Chondrocyte (in vitro differentiated cells): Measurements from ENCODE around the gene DGKI. TPM values are rescaled to one million over a fixed set of nuclear protein-coding genes. Genes with fewer than 3 reads are reported as not detected.

ENCODE experiments used
- DNase-seq: peaks from one replicate; pipeline ENCODE4 v3.0.0; 2021; ENCODE audit warnings: mixed read lengths, low spot score
- H3K27ac Mint-ChIP-seq: one replicate; pipeline ENCODE4 v1.8.0; 2021; ENCODE audit warnings: mild to moderate bottlenecking, moderate library complexity, mixed read lengths; ENCODE audit not compliant: unreplicated experiment
- H3K27me3 Mint-ChIP-seq: 2 replicates; pipeline ENCODE4 v1.8.0; 2021; ENCODE audit warnings: low read depth, mixed read lengths
- H3K36me3 Mint-ChIP-seq: 2 replicates; pipeline ENCODE4 v1.8.0; 2021; ENCODE audit warnings: low read depth, mixed read lengths
- H3K4me1 Mint-ChIP-seq: 2 replicates; pipeline ENCODE4 v1.8.0; 2021; ENCODE audit warnings: low read depth, mild to moderate bottlenecking, mixed read lengths
- H3K4me3 Mint-ChIP-seq: one replicate; pipeline ENCODE4 v1.8.0; 2021; ENCODE audit warnings: mild to moderate bottlenecking, moderate library complexity, mixed read lengths; ENCODE audit not compliant: unreplicated experiment
- H3K9me3 Mint-ChIP-seq: 2 replicates; pipeline ENCODE4 v1.8.0; 2021; ENCODE audit warnings: low read depth, mixed read lengths
- total RNA-seq: library from RNA; stranded (reverse); gene quantifications from 3 replicates; pipeline ENCODE4 v1.2.1, GENCODE V29; 2021
- TF ChIP-seq, protein P1 (sequence below): fragments of 200-600 bp; sonication (generic); IDR thresholded peaks from 2 replicates; pipeline ENCODE4 v1.5.0; 2021; ENCODE audit warnings: antibody characterized with exemption, mild to moderate bottlenecking, moderate library complexity

The DGKI gene
- total RNA-seq, 1 donor from 2014 or later, result 15.3 TPM

DNA sequence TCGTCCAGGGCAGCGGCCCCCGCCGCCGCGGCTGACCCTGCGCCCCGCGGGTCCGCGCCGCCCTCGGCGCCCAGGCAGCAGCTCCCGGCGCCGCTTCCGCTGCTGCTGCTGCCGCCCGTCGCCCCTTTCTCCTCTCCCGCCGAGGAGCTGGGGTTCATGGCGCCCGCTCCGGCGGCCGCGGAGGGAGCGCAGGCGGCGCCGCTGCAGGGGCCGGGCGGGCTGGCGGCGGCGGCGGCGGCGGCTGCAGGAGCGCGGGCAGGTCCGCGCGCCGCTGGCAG lies 286 bp downstream of the DGKI start:
- Mint-ChIP-seq H3K27ac (no peak overlapping the region), H3K9me3 (no peaks in the 10 kb centered on the region), H3K36me3 (peaks cover 14% of the 10 kb centered on the region), H3K27me3 (no peaks in the 10 kb centered on the region), H3K4me3 (no peak overlapping the region), H3K4me1 (peaks cover 60% of the 10 kb centered on the region)
- TF ChIP-seq, protein P1, sequence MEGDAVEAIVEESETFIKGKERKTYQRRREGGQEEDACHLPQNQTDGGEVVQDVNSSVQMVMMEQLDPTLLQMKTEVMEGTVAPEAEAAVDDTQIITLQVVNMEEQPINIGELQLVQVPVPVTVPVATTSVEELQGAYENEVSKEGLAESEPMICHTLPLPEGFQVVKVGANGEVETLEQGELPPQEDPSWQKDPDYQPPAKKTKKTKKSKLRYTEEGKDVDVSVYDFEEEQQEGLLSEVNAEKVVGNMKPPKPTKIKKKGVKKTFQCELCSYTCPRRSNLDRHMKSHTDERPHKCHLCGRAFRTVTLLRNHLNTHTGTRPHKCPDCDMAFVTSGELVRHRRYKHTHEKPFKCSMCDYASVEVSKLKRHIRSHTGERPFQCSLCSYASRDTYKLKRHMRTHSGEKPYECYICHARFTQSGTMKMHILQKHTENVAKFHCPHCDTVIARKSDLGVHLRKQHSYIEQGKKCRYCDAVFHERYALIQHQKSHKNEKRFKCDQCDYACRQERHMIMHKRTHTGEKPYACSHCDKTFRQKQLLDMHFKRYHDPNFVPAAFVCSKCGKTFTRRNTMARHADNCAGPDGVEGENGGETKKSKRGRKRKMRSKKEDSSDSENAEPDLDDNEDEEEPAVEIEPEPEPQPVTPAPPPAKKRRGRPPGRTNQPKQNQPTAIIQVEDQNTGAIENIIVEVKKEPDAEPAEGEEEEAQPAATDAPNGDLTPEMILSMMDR, result no peak
- no peak for DNase-seq

DNA sequence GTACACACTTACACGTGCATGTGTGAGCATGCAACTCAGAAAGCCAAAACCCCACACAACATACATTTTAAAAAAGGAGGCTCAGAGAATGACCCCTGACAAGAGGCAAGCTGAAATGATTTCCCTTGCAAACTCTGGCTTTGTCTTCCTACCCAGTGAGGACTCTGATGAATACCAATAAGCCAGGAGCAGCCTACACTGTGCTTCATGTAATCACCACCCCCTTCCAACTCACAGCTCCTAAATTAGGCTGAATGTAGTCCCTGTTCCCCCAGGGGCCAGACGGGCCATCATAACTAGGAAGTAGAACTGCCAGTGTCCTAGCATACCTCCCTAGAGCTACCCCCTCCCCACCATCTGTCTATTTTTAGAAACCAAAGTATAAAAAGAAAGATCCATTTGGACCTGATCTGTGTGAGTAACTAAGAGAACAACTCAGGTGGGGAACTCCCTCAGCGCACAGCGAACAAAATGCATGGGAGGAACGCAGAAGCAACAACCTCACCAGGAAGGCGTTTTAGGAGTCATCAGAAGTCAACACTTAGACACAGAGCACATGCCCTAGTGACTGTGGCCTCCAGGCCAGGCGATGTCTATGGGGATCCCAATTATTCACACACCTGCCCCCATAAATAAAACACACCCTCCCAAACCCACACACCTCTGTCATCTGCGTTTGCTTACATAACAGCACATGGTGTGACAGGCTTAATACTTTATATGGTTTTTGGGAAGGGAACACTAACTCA lies 1.9 kb downstream of the DGKI start:
- Mint-ChIP-seq H3K4me1 (peaks cover 51% of the 10 kb centered on the region), H3K36me3 (peaks cover 12% of the 10 kb centered on the region), H3K27me3 (no peaks in the 10 kb centered on the region), H3K9me3 (no peaks in the 10 kb centered on the region), H3K27ac (peak overlapping the region; percentile 68), H3K4me3 (no peak overlapping the region)
- no peak for DNase-seq
- TF ChIP-seq, protein P1, result no peak

DNA sequence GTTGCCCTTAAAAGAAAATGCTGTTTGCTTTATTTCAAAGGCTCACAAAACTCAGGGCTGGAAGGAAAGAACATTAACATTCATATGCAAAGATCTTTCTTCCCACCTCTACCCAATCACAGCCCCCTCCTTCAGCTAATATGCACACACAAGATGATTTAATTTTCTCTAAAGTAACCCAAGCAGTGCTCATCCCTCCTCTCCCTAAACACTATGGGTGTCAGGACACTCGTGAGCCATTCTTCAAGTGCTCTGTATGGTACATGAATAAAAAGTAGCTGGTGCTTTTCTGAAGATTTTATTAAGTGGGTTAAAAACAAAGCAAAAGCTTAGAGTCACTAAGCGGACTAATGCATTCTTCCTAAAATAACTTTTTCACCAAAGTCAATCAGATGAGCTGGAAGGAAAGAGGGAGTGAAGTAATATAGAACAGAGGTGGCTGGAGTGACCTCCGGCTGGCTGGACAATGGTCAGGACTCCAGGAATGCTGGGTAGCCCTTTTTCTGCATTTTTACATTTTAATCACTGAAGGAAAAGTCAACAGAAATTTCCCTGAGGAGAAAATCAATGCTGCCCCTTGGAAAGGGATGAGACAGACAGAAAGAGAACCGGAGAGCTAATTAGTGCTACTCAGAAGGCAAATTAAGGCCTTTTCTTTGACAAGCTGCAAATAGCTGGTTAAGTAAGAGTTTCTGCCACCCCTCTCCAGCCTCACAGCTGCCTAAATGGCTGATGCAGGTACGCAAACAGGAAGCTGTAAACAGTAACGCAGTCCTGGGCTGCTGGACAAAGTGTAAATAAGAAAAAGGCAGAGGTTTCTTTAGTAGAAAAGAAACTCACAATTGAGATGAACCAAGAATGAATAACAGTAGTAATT lies 6.6 kb downstream of the DGKI start:
- peaks cover 16% of the 10 kb centered on the region for H3K36me3 Mint-ChIP-seq
- H3K27ac Mint-ChIP-seq, result peak overlapping the region; percentile 76
- H3K27me3 Mint-ChIP-seq, result no peaks in the 10 kb centered on the region
- TF ChIP-seq, protein P1, result no peak
- DNase-seq, result no peak
- no peaks in the 10 kb centered on the region for H3K9me3 Mint-ChIP-seq
- H3K4me3 Mint-ChIP-seq, result no peak overlapping the region
- H3K4me1 Mint-ChIP-seq, result peaks cover 65% of the 10 kb centered on the region

DNA sequence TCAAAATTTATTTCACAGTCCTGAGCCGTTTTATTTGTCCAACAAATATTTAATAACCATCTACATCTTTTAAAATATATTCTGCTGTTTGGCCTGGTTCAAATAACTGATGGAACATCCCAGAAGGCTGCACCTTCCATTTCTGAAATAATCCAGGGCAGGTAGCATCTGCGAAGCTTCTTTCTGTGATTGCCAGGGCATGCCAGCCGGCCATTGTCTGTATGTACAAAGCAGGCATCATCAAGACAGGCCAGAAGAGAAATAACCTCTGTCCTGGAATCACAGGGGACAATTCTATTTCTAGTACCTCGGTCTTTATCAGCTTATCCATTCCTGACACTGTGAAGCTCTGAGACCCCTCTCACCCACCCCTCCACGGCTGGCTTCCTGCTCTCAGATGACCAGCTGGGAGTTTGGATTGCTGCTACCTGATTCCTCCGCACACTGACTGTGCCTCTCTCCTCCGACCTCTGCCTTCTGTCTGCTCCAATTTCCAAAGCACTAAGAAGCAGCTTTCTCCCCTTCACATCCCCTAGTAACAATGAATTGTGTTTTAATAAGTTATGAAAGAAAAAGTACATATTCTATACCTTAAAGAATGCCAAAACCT lies 8.0 kb downstream of the DGKI start:
- Mint-ChIP-seq H3K27me3 (no peaks in the 10 kb centered on the region), H3K4me1 (peaks cover 62% of the 10 kb centered on the region), H3K4me3 (no peak overlapping the region), H3K36me3 (peaks cover 19% of the 10 kb centered on the region), H3K27ac (peak overlapping the region; percentile 43), H3K9me3 (no peaks in the 10 kb centered on the region)
- TF ChIP-seq, protein P1, result no peak
- DNase-seq, result no peak

DNA sequence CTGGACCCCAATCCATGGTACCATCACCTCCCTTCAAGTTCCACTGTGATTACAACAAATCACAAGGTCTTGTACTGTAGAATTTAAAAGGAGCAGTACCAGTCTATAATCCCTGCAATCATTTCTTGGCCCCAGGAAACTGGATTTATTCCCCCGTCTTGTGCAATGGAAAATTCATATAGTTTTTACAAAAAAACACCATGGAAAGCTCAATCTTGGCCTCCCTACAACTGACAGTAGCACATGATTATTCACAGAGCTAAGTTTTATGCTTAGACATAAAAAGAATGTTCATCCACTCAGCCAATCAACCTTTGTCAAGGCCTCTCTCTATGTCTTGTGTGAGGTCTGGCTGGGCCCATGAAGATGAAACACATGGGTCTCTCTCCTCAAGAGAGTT lies 10.2 kb downstream of the DGKI start:
- H3K27ac Mint-ChIP-seq, result peak overlapping the region; percentile 84
- TF ChIP-seq, protein P1, result no peak
- DNase-seq, result no peak
- H3K27me3 Mint-ChIP-seq, result no peaks in the 10 kb centered on the region
- H3K4me1 Mint-ChIP-seq, result peaks cover 57% of the 10 kb centered on the region
- H3K4me3 Mint-ChIP-seq, result no peak overlapping the region
- peaks cover 28% of the 10 kb centered on the region for H3K36me3 Mint-ChIP-seq
- H3K9me3 Mint-ChIP-seq, result peaks cover 10% of the 10 kb centered on the region
